GM12878 (cell line): ENCODE data around the gene MYRFL. TPM values are rescaled to one million over a fixed set of nuclear protein-coding genes. Genes with fewer than 3 reads are reported as not detected.

ENCODE experiments used
- ATAC-seq: fragments of 200-7000 bp; cut with Tn5 transposase; 3 replicates; pipeline ENCODE4 v1.9.1; 2020; ENCODE audit warnings: mild to moderate bottlenecking, moderate library complexity
- BruUV-seq: library from RNA; stranded (reverse); fragments of 400-500 nt; replicated peaks from 2 replicates; lab custom pipeline; 2021; lab: Mats Ljungman, UMichigan
- CTCF ChIA-PET: fragments of 300-600 bp; sonication (Branson Sonifier 250); formaldehyde crosslinking; extraction: SDS; loops from one replicate; lab custom pipeline; 2021; ENCODE audit warnings: inconsistent platforms; lab: Yijun Ruan, JAX
- POLR2A ChIA-PET: fragments of 350-600 bp; formaldehyde crosslinking; extraction: SDS; loops from one replicate; lab custom pipeline; 2021; ENCODE audit warnings: inconsistent platforms; lab: Charles Lee
- RAD21 ChIA-PET: fragments of 300-600 bp; sonication (Branson Sonifier 250); formaldehyde crosslinking; loops from one replicate; lab custom pipeline; 2023; ENCODE audit warnings: antibody characterized with exemption; ENCODE audit not compliant: unreplicated experiment; lab: Charles Lee
- SMC1A ChIA-PET: fragments of 300-600 bp; sonication (Branson Sonifier 250); formaldehyde crosslinking; loops from one replicate; lab custom pipeline; 2023; ENCODE audit not compliant: unreplicated experiment, uncharacterized antibody; lab: Charles Lee
- DNase-seq: peaks from one replicate; pipeline ENCODE4 v3.0.0-alpha.2; 2011; ENCODE audit warnings: low read depth, low spot score
- FAIRE-seq: peaks from 3 replicates; lab custom pipeline; 2011; peaks lifted over from hg19 to GRCh38; lab: Jason Lieb, UNC
- H2AFZ ChIP-seq: 2 replicates; pipeline ENCODE4 v1.6.0; 2011; ENCODE audit warnings: low read depth, low read length, control low read depth; ENCODE audit not compliant: control insufficient read depth
- H3K27ac ChIP-seq: 2 replicates; pipeline ENCODE4 v1.5.1; 2011; ENCODE audit warnings: control low read depth; ENCODE audit not compliant: control insufficient read depth, insufficient read depth
- H3K27me3 ChIP-seq, 2 experiments: replicated peaks in 1 of 2; 2 replicates each; pipeline versions ENCODE4 v1.6.0 to v1.6.1; 2011; ENCODE audit warnings: low read length in 1 of 2; ENCODE audit not compliant: control insufficient read depth in 2 of 2, insufficient read depth in 2 of 2
- H3K36me3 ChIP-seq, 2 experiments: 2 replicates each; pipeline ENCODE4 v1.5.1; 2011; ENCODE audit warnings: low read length in 1 of 2; ENCODE audit not compliant: control insufficient read depth in 2 of 2, insufficient read depth in 2 of 2
- H3K4me1 ChIP-seq: 2 replicates; pipeline ENCODE4 v1.6.1; 2011; ENCODE audit warnings: mild to moderate bottlenecking, low read length, moderate library complexity, mixed read lengths; ENCODE audit not compliant: control insufficient read depth, insufficient read depth
- H3K4me2 ChIP-seq: 2 replicates; pipeline ENCODE4 v1.6.0; 2011; ENCODE audit warnings: control low read depth; ENCODE audit not compliant: control insufficient read depth, insufficient read depth
- H3K4me3 ChIP-seq: fragments of 200-600 bp; sonication (generic); 2 replicates; pipeline ENCODE4 v1.5.1; 2016
- H3K79me2 ChIP-seq: 2 replicates; pipeline ENCODE4 v1.6.0; 2011; ENCODE audit warnings: low read length; ENCODE audit not compliant: control insufficient read depth, insufficient read depth
- H3K9ac ChIP-seq: 2 replicates; pipeline ENCODE4 v1.8.0; 2011; ENCODE audit warnings: low read length, control low read depth, mixed read lengths; ENCODE audit not compliant: control insufficient read depth, insufficient read depth
- H3K9me3 ChIP-seq: replicated peaks from 3 replicates; pipeline ENCODE4 v1.5.1; 2011; ENCODE audit warnings: mild to moderate bottlenecking, low read length; ENCODE audit not compliant: control insufficient read depth, insufficient read depth
- H4K20me1 ChIP-seq: 2 replicates; pipeline ENCODE4 v1.6.0; 2011; ENCODE audit not compliant: control insufficient read depth, insufficient read depth
- ASH2L ChIP-seq: fragments of 300-600, 200-600 bp; sonication (generic); IDR thresholded peaks from 2 replicates; pipeline ENCODE4 v1.6.1; 2017; ENCODE audit warnings: low read depth, mild to moderate bottlenecking, borderline replicate concordance
- ATF7 ChIP-seq: fragments of 450-650 bp; IDR thresholded peaks from 2 replicates; pipeline ENCODE4 v1.6.1; 2016; ENCODE audit warnings: low read depth, mild to moderate bottlenecking
- BCLAF1 ChIP-seq: fragments of 450-650 bp; IDR thresholded peaks from 2 replicates; pipeline ENCODE4 v1.6.1; 2017; ENCODE audit warnings: antibody characterized with exemption, mild to moderate bottlenecking, moderate library complexity
- BMI1 ChIP-seq: fragments of 450-650 bp; IDR thresholded peaks from 2 replicates; pipeline ENCODE4 v1.6.1; 2016; ENCODE audit warnings: mild to moderate bottlenecking, moderate library complexity, borderline replicate concordance
- E4F1 ChIP-seq: fragments of 450-650 bp; IDR thresholded peaks from 2 replicates; pipeline ENCODE4 v1.6.1; 2018; ENCODE audit warnings: borderline replicate concordance, mild to moderate bottlenecking; ENCODE audit not compliant: partially characterized antibody
- ELK1 ChIP-seq: IDR thresholded peaks from 2 replicates; pipeline ENCODE4 v1.6.1; 2012; ENCODE audit warnings: low read depth, low read length, improper control_type of control experiment
- IKZF1 ChIP-seq: fragments of 450-650 bp; conservative IDR thresholded peaks from 2 replicates; pipeline ENCODE4 v1.6.1; 2017; ENCODE audit warnings: antibody characterized with exemption, mild to moderate bottlenecking
- MTA3 ChIP-seq: IDR thresholded peaks from 2 replicates; pipeline ENCODE4 v1.6.1; 2012; ENCODE audit warnings: low read length, inconsistent platforms, borderline replicate concordance
- PRDM15 ChIP-seq: fragments of 450-650 bp; formaldehyde crosslinking; IDR thresholded peaks from 2 replicates; pipeline ENCODE4 v1.4.0; 2020; ENCODE audit warnings: mild to moderate bottlenecking, moderate library complexity
- SIN3A ChIP-seq: IDR thresholded peaks from 2 replicates; pipeline ENCODE4 v1.6.1; 2012; ENCODE audit warnings: low read depth, low read length, improper control_type of control experiment
- SMAD1 ChIP-seq: fragments of 450-650 bp; IDR thresholded peaks from 2 replicates; pipeline ENCODE4 v1.6.1; 2018; ENCODE audit warnings: mild to moderate bottlenecking, low read depth; ENCODE audit not compliant: partially characterized antibody
- SMARCA5 ChIP-seq: fragments of 450-650 bp; IDR thresholded peaks from 2 replicates; pipeline ENCODE4 v1.6.1; 2017; ENCODE audit warnings: mild to moderate bottlenecking
- SUZ12 ChIP-seq: fragments of 200-600 bp; sonication (generic); IDR thresholded peaks from one replicate; pipeline ENCODE4 v1.6.1; 2018; ENCODE audit warnings: antibody characterized with exemption, mild to moderate bottlenecking; ENCODE audit not compliant: unreplicated experiment
- ZZZ3 ChIP-seq: IDR thresholded peaks from 2 replicates; pipeline ENCODE4 v1.6.1; 2011; ENCODE audit warnings: low read depth; ENCODE audit not compliant: control insufficient read depth, insufficient read length
- in situ Hi-C: fragments of 300-500 bp; cut with MboI; formaldehyde crosslinking; loops from 9 replicates; pipeline ENCODE4 v1.14.3; 2018; ENCODE audit warnings: mixed read lengths
- intact Hi-C: fragments of 100-400 bp; cut with micrococcal nuclease; formaldehyde crosslinking; loops from one replicate; pipeline ENCODE4 v1.14.2; 2022; ENCODE audit not compliant: unreplicated experiment
- polyA plus RNA-seq, 11 experiments: library from polyadenylated mRNA; depleted of rRNA in 4 of 11; unstranded in 6 of 11; stranded (reverse) in 5 of 11; fragments of >200 nt; fragmentation: Nextera tagmentation in 4 of 11; fragmentation: Illumina TruSeq in 1 of 11; extraction: Ambion mirVana in 4 of 11; extraction: Trizol in 1 of 11; gene quantifications; 1 replicate in 1 of 11; 2 replicates in 10 of 11; pipeline versions ENCODE4 v1.2.1 to v1.2.3, GENCODE V29; 2011 to 2016; ENCODE audit warnings: inconsistent platforms in 2 of 11, missing spikeins in 2 of 11, low read depth in 1 of 11
- total RNA-seq, 4 experiments: library from RNA; depleted of rRNA in 3 of 4; stranded (reverse); fragments of >200 nt in 3 of 4; fragmentation: Illumina TruSeq in 1 of 4; extraction: Trizol in 1 of 4; gene quantifications; 2 replicates each; pipeline versions ENCODE4 v1.2.1 to v1.2.3, GENCODE V29; 2013 to 2021

Gene MYRFL
- total and polyA plus RNA-seq, 10 of the 15 experiments (the other 5 are each of a cell fraction or from before 2014, with no cell fraction given), result 0.24 to 1.8 (median 0.64) TPM

- H3K9me3 ChIP-seq, result no peaks in the 10 kb centered on the region
- intact Hi-C loops, result no loop called here
- no peaks in the 10 kb centered on the region for H4K20me1 ChIP-seq
- DNase-seq (no peak), FAIRE-seq (no peak), ATAC-seq (no peak)
- H3K4me1 ChIP-seq, result no peaks in the 10 kb centered on the region
- ChIA-PET POLR2A (no interaction called here), RAD21 (no interaction called here), SMC1A (no interaction called here), CTCF (no interaction called here)
- in situ Hi-C loops, result no loop called here
- no peak overlapping the region for H3K27ac ChIP-seq
- H2AFZ ChIP-seq, result no peak overlapping the region
- H3K36me3 ChIP-seq, result no peaks in the 10 kb centered on the region
- BruUV-seq, result no TSS peak
- no peak overlapping the region for H3K4me2 ChIP-seq
- no peaks in the 10 kb centered on the region for H3K27me3 ChIP-seq
- no peak overlapping the region for H3K4me3 ChIP-seq
- no peaks in the 10 kb centered on the region for H3K79me2 ChIP-seq
- no peak overlapping the region for H3K9ac ChIP-seq
- no peak for TF ChIP-seq ELK1
- no peak for TF ChIP-seq ASH2L
- no peak for TF ChIP-seq E4F1
- TF ChIP-seq SIN3A, result no peak
- TF ChIP-seq BCLAF1, result no peak
- no peak for TF ChIP-seq IKZF1
- no peak for TF ChIP-seq SMARCA5
- no peak for TF ChIP-seq SUZ12
- no peak for TF ChIP-seq SMAD1
- no peak for TF ChIP-seq BMI1
- TF ChIP-seq PRDM15, result no peak
- TF ChIP-seq ZZZ3, result no peak
- TF ChIP-seq ATF7, result no peak
- no peak for TF ChIP-seq MTA3
Measured at GRCh38 chr12:69824028-69824427, 999 bp upstream of the MYRFL start.
